HG03135 (cell line): Measurements from ENCODE around the gene FBXL20.
"Not testable (repeated sequence)": the region's sequence is repeated elsewhere in the genome, so short reads cannot be mapped to it uniquely, and the experiment has no call there.

Source experiments
- ATAC-seq: cut with Tn5 transposase; IDR thresholded peaks from one replicate; pipeline ENCODE4 v1.9.1; 2021; ENCODE audit warnings: mild to moderate bottlenecking, moderate library complexity; ENCODE audit not compliant: unreplicated experiment

FBXL20 gene

GRCh38 chr17:39334008-39334744 is 67.2 kb downstream of the FBXL20 start:
- ATAC-seq: not testable (repeated sequence)

DNA sequence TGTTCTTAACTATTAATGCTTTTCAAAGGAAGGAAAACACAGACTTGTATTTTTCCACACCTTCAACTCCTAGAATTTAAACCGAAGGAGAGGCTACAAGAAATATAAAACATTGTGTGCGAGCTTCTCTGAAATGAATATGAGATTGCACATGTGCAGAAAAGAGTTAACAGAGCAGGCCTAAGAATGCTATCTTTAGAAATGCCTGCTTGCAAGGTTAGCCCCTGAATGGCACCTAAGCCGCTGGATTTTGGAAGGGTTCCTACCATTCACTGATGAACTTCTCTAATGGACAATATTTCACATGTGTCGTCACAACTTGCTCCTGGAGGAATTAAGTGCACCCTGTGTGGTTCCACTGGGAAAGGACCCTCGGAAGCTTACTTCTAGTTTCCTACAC is 69.3 kb downstream of the FBXL20 start:
- no peak for ATAC-seq

GRCh38 chr17:39328815-39329214 is 72.6 kb downstream of the FBXL20 start:
- no peak for ATAC-seq

DNA sequence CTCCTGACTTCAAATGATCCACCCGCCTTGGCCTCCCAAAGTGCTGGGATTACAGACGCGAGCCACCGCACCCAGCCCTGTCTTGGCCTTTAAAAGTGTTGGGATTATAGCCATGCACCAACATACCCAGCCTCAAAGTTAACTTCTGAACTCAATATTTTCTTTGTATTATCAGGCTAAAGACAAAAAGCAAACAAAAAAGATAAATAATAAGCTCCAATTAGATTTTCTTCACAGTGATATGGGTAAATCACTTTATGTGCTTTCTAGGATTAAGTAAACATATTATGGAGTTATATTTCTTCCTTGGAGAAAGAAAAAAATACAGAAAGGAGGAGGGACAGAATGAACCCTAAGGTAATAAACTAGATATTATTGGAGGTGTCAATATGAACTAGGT is 74.3 kb downstream of the FBXL20 start:
- no peak for ATAC-seq

- ATAC-seq: no peak
Observed at GRCh38 chr17:39325528-39326240, 75.7 kb downstream of the FBXL20 start.

DNA sequence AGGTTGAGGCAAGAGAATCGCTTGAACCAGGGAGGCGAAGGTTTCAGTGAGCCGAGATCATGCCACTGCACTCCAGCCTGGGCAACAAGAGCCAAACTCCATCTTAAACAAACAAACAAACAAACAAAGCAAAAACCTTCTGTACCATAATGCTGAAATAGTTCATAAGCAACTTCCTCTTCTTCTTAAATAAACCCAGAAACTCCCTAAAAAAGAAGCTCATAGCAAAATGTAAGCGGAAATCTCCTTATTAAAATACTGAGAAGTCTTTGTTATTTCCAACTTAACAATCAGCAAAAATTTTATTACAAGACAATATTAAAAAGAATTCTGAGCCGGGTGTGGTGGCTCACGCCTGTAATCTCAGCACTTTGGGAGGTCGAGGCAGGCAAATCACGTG is 82.8 kb downstream of the FBXL20 start:
- ATAC-seq: no peak

DNA sequence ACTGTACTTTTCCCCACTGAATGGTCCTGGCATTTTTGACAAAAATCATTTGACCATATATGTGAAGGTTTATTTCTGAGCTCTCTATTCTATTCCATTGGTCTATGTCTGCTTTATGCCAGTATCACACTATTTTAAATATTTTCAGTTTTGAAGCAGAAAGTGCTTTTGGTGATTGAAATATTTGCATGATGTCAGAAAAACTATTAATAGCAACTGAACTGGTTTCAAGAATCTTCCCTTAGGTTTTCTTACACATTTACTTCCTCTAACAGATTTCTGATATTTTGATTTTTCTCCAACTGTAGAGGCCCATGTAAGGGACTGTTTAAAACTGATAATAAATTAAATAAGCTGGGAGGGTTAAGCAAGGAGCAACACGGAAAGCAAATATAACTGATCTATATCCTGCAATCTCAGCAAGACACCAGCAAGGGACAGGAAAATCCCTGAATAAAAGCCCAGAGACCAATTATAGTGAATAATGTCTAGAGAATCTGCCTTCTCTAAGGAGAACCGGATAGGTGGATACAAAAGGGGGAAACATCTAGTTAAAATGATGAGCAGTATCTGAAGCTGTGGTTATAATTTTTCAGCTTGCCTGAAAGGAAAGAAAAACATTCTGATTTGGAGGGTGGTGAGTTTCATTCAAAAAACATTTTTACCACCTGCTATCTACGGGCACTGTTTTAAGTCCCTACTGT is 94.8 kb downstream of the FBXL20 start:
- no peak for ATAC-seq

GRCh38 chr17:39305978-39306377 is 95.4 kb downstream of the FBXL20 start:
- no peak for ATAC-seq

DNA sequence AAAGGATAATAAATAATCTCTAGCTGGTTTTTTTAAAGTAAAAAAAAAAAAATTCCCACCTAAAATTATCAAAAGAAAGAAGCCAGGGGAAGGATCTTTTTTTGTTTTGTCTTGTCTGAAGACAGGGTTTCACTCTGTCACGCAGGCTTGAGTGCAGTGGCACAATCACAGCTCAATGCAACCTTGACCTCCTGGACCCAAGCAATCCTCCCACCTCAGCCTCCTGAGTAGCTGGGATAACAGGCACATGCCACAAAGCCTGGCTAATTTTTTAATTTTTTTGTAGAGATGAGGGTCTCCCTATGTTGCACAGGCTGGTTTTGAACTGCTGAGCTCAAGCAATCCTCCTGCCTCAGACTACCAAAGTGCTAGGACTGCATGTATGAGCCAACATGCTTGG is 97.2 kb downstream of the FBXL20 start:
- ATAC-seq: no peak

GRCh38 chr17:39294060-39294459 is 107.4 kb downstream of the FBXL20 start:
- ATAC-seq: no peak

- ATAC-seq: not testable (repeated sequence)
Observed at GRCh38 chr17:39292546-39292945, 108.9 kb downstream of the FBXL20 start.

GRCh38 chr17:39286513-39286912 is 114.9 kb downstream of the FBXL20 start:
- ATAC-seq: not testable (repeated sequence)

DNA sequence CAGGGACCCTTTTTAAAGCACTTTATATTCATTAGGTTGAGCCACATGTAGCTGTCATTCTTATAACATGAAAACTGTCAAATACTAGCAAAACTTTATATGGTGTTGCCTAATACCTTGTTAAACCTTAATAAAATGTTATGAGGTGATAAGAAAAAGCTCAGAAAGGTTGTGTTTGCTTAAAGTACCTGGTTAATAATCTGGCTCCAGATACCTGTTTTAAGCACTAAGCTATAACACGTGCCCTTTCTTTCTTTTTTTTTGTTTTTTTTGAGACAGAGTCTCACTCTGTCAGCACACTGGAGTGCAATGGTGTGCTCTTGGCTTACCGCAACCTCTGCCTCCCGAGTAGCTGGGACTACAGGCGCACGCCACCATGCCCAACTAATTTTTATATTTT is 116.7 kb downstream of the FBXL20 start:
- no peak for ATAC-seq

- ATAC-seq: no peak
Observed at GRCh38 chr17:39283896-39284295, 117.5 kb downstream of the FBXL20 start.

GRCh38 chr17:39283098-39283497 is 118.3 kb downstream of the FBXL20 start:
- ATAC-seq: no peak

DNA sequence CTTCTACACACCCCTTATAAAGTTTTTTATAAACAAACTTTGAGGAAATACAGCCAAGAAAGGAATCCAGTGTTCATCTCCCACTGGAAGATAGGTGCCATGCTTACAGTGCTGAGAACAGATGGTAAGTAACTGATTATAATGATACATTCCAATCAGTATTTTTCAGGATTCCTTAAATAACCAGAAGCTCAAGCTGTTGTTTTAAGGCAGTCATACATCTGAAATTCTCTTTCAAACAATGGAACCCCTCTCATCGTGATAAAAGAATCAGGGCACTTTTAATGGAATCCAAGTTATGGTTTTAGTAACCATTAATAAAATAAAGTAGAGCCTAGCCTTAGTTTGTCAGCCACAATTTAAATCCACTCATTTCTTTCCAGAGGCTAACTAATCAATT is 119.6 kb downstream of the FBXL20 start:
- ATAC-seq: no peak

- ATAC-seq: not testable (repeated sequence)
Observed at GRCh38 chr17:39278246-39278645, 123.2 kb downstream of the FBXL20 start.

- ATAC-seq: no peak
Observed at GRCh38 chr17:39277110-39277509, 124.3 kb downstream of the FBXL20 start.

DNA sequence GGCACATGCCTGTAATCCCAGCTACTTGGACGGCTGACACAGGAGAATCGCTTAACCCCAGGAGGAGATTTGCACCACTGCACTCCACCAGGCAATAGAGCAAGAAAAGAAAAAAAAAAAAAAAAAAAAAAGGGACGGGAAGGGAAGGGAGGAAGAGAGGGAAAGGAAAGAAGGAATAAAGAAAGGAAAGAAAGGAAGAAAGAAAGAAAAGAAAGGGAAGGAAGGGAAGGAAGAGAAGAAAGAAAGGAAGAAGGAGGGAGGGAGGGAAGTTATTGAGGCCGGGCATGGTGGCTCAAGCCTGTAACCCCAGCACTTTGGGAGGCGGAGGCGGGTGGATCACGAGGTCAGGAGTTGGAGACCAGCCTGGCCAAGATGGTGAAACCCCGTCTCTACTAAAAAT is 125.3 kb downstream of the FBXL20 start:
- ATAC-seq: no peak

DNA sequence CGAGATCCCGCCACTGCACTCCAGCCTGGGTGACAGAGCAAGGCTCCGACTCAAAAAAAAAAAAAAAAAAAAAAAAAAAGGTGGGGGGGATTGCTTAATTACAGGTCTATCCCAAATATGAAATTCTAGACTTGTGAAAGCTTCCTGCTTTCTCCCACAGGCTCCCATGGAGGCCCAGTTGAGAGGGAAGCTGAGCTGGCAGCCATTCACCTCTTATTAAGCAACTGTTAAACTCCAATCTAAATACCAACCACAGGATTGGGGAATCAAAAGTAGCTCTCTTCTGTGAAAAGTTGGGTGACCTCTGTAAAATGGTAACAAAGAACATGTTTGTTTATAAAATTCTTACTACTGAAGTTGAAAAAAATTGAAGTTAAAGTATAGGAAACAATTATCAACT is 129.9 kb downstream of the FBXL20 start:
- no peak for ATAC-seq

GRCh38 chr17:39270923-39271322 is 130.5 kb downstream of the FBXL20 start:
- ATAC-seq: no peak

DNA sequence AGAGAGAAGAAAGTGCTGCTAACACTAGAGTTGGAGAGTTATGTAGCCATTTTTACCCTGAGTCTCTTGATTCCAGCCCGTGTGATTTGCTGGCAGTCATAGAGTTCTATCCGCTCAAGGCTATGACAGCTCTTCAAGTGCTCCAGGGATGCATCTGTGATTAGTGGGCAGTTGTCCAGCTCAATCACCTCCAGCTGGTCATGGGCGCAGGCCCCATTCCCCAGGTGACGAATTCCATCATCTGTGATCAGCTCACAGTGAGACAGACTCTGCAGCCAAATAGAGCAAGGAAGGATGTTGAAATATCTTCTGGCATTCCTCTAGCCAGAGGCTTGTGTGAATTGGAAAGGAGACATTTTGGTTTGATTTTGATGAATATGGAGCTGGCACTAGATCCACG is 137.3 kb downstream of the FBXL20 start:
- no peak for ATAC-seq
